Caco-2 (cell line): Measurements from ENCODE around the gene SCRG1. TPM values are rescaled to one million over a fixed set of nuclear protein-coding genes. Genes with fewer than 3 reads are reported as not detected.

ENCODE experiments used
- BruUV-seq: library from RNA; stranded (reverse); fragments of 400-500 nt; replicated peaks from 2 replicates; lab custom pipeline; 2021; lab: Mats Ljungman, UMichigan
- CTCF ChIA-PET: fragments of 300-600 bp; sonication (Branson Sonifier 250); formaldehyde crosslinking; loops from one replicate; lab custom pipeline; 2022; ENCODE audit warnings: antibody characterized with exemption; lab: Charles Lee
- POLR2A ChIA-PET: fragments of 300-600 bp; sonication (Branson Sonifier 250); formaldehyde crosslinking; loops from one replicate; lab custom pipeline; 2022; ENCODE audit warnings: antibody characterized with exemption; lab: Charles Lee
- DNase-seq, 2 experiments: peaks; one replicate each; pipeline versions ENCODE4 v3.0.0 to v3.0.0-alpha.2; 2020 to 2022
- H3K27me3 ChIP-seq: replicated peaks from 2 replicates; pipeline ENCODE4 v1.6.0; 2011; ENCODE audit warnings: low read length; ENCODE audit not compliant: control insufficient read depth, insufficient read depth
- H3K36me3 ChIP-seq: 2 replicates; pipeline ENCODE4 v1.5.1; 2011; ENCODE audit warnings: low read length; ENCODE audit not compliant: control insufficient read depth, insufficient read depth
- H3K4me1 ChIP-seq: fragments of 250-450 bp; sonication (Bioruptor Pico); 2 replicates; pipeline ENCODE4 v1.5.1; 2020; ENCODE audit warnings: mild to moderate bottlenecking
- H3K4me3 ChIP-seq: 2 replicates; pipeline ENCODE4 v1.5.1; 2011; ENCODE audit warnings: low read depth, mild to moderate bottlenecking, control low read depth, low read length
- H3K9me3 ChIP-seq: fragments of 250-450 bp; sonication (Bioruptor Pico); 2 replicates; pipeline ENCODE4 v1.5.1; 2020; ENCODE audit warnings: mild to moderate bottlenecking, moderate library complexity
- H3K27ac Mint-ChIP-seq: one replicate; pipeline ENCODE4 v1.8.0; 2022; ENCODE audit warnings: mixed read lengths; ENCODE audit not compliant: unreplicated experiment
- H3K27me3 Mint-ChIP-seq: one replicate; pipeline ENCODE4 v1.8.0; 2022; ENCODE audit warnings: mixed read lengths; ENCODE audit not compliant: insufficient read depth, unreplicated experiment
- H3K36me3 Mint-ChIP-seq: one replicate; pipeline ENCODE4 v1.8.0; 2022; ENCODE audit warnings: mild to moderate bottlenecking, mixed read lengths; ENCODE audit not compliant: insufficient read depth, unreplicated experiment
- H3K4me1 Mint-ChIP-seq: one replicate; pipeline ENCODE4 v1.8.0; 2022; ENCODE audit warnings: low read depth, mixed read lengths; ENCODE audit not compliant: unreplicated experiment
- H3K4me3 Mint-ChIP-seq: one replicate; pipeline ENCODE4 v1.8.0; 2022; ENCODE audit warnings: mild to moderate bottlenecking, moderate library complexity, mixed read lengths; ENCODE audit not compliant: unreplicated experiment
- H3K9me3 Mint-ChIP-seq: one replicate; pipeline ENCODE4 v1.8.0; 2022; ENCODE audit warnings: mixed read lengths; ENCODE audit not compliant: unreplicated experiment
- intact Hi-C: fragments of 100-400 bp; cut with micrococcal nuclease; formaldehyde crosslinking; loops from one replicate; pipeline ENCODE4 v1.10.0; 2022; ENCODE audit not compliant: unreplicated experiment
- total RNA-seq: library from RNA; stranded (reverse); gene quantifications from 2 replicates; pipeline ENCODE4 v1.2.3, GENCODE V29; 2022
- TF ChIP-seq, protein P1 (sequence below), 2 experiments: fragments of 200-600 bp in 1 of 2; IDR thresholded peaks; 1 replicate in 1 of 2; 2 replicates in 1 of 2; pipeline versions ENCODE4 v1.5.1 to v1.8.0; 2011 to 2022; ENCODE audit warnings: antibody characterized with exemption in 1 of 2, control low read depth in 1 of 2, inconsistent platforms in 1 of 2, low read depth in 1 of 2, low read length in 1 of 2, mild to moderate bottlenecking in 1 of 2, moderate library complexity in 1 of 2; ENCODE audit not compliant: insufficient read depth in 1 of 2, severe bottlenecking in 1 of 2, unreplicated experiment in 1 of 2

Gene SCRG1
- total RNA-seq, 1 experiment from 2014 or later, result not detected

DNA sequence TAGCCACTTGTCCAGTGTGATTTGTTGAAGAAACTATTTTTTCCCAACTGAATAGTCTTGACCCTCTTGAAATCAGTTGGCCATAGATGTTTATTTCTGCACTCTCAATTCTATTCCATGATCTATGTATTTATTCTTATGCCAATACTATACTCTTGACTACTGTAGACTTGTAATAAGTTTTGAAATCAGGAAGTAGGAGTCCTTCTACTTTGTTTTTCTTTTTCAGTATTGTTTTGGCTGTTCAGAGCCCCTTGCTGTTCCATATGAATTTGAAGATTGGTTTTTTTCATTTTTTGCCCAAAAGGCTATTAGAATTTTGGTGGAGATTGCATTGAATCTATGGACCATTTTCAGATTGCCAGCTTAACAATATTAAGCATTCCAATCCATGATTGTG is 17.9 kb downstream of the SCRG1 start:
- CTCF ChIA-PET, result interaction anchor here (0.7 kb wide), 1 partner anchor 445 kb away, joined by 3 read pairs; no protein-coding TSS in a partner anchor
- intact Hi-C loops, result no loop called here
- Mint-ChIP-seq H3K36me3 (no peaks in the 10 kb centered on the region), H3K27me3 (no peaks in the 10 kb centered on the region), H3K9me3 (no peaks in the 10 kb centered on the region), H3K27ac (no peak overlapping the region), H3K4me3 (no peak overlapping the region), H3K4me1 (no peaks in the 10 kb centered on the region)
- POLR2A ChIA-PET, result no interaction called here
- TF ChIP-seq, protein P1, sequence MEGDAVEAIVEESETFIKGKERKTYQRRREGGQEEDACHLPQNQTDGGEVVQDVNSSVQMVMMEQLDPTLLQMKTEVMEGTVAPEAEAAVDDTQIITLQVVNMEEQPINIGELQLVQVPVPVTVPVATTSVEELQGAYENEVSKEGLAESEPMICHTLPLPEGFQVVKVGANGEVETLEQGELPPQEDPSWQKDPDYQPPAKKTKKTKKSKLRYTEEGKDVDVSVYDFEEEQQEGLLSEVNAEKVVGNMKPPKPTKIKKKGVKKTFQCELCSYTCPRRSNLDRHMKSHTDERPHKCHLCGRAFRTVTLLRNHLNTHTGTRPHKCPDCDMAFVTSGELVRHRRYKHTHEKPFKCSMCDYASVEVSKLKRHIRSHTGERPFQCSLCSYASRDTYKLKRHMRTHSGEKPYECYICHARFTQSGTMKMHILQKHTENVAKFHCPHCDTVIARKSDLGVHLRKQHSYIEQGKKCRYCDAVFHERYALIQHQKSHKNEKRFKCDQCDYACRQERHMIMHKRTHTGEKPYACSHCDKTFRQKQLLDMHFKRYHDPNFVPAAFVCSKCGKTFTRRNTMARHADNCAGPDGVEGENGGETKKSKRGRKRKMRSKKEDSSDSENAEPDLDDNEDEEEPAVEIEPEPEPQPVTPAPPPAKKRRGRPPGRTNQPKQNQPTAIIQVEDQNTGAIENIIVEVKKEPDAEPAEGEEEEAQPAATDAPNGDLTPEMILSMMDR (IDR thresholded peaks at IDR 0.05; ENCODE audit: insufficient read depth in 1 of 2, low read depth in 1 of 2, low read length in 1 of 2, severe bottlenecking in 1 of 2, unreplicated experiment in 1 of 2), result no peak
- Histone ChIP-seq H3K4me1 (no peaks in the 10 kb centered on the region), H3K27me3 (no peaks in the 10 kb centered on the region), H3K4me3 (no peak overlapping the region), H3K36me3 (no peaks in the 10 kb centered on the region), H3K9me3 (no peaks in the 10 kb centered on the region)
- BruUV-seq, result no TSS peak
- no peak for DNase-seq

- intact Hi-C loops, result no loop called here
- H3K36me3 Mint-ChIP-seq, result no peaks in the 10 kb centered on the region
- H3K27me3 ChIP-seq, result no peaks in the 10 kb centered on the region
- no peak overlapping the region for H3K4me3 ChIP-seq
- no peaks in the 10 kb centered on the region for H3K4me1 Mint-ChIP-seq
- no peaks in the 10 kb centered on the region for H3K9me3 Mint-ChIP-seq
- DNase-seq, result no peak
- TF ChIP-seq, protein P1 (IDR thresholded peaks at IDR 0.05; ENCODE audit: insufficient read depth in 1 of 2, low read depth in 1 of 2, low read length in 1 of 2, severe bottlenecking in 1 of 2, unreplicated experiment in 1 of 2), result no peak
- ChIA-PET CTCF (no interaction called here), POLR2A (no interaction called here)
- no peaks in the 10 kb centered on the region for H3K9me3 ChIP-seq
- H3K4me1 ChIP-seq, result no peaks in the 10 kb centered on the region
- no TSS peak for BruUV-seq
- H3K36me3 ChIP-seq, result no peaks in the 10 kb centered on the region
- no peak overlapping the region for H3K4me3 Mint-ChIP-seq
- no peak overlapping the region for H3K27ac Mint-ChIP-seq
- H3K27me3 Mint-ChIP-seq, result no peaks in the 10 kb centered on the region
These were observed 19.0 kb downstream of the SCRG1 start for GRCh38 chr4:173379929-173380328.

DNA sequence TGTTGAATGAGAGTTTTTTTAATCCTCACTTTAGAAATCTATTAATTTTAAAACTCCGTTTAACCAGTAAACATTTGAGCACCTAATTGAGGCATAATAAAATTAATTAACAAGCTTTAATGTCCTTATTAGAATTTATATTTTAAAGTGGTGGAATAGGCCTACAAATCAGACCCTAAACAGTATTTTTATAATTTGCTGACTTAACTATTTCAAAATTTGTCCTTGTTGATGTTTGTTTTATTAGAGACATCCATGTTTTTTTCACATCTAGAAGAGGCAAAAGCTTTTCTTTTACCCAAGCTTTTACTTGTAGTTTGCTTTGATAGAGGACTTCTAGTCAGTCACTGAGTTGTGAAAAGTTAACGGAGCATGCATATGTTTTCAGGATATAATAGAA is 24.3 kb downstream of the SCRG1 start:
- Histone ChIP-seq H3K36me3 (no peaks in the 10 kb centered on the region), H3K27me3 (no peaks in the 10 kb centered on the region), H3K9me3 (no peaks in the 10 kb centered on the region), H3K4me3 (no peak overlapping the region), H3K4me1 (0 out of 2 replicates have a peak, but pooled peaks cover 3% of the 10 kb centered on the region)
- POLR2A ChIA-PET, result no interaction called here
- H3K36me3 Mint-ChIP-seq, result peaks cover 9% of the 10 kb centered on the region
- no TSS peak for BruUV-seq
- intact Hi-C loops, result no loop called here
- CTCF ChIA-PET, result no interaction called here
- H3K4me1 Mint-ChIP-seq, result peaks cover 6% of the 10 kb centered on the region
- peaks cover 2% of the 10 kb centered on the region for H3K27me3 Mint-ChIP-seq
- H3K27ac Mint-ChIP-seq, result no peak overlapping the region
- no peaks in the 10 kb centered on the region for H3K9me3 Mint-ChIP-seq
- DNase-seq, result no peak
- H3K4me3 Mint-ChIP-seq, result no peak overlapping the region
- TF ChIP-seq, protein P1 (IDR thresholded peaks at IDR 0.05; ENCODE audit: insufficient read depth in 1 of 2, low read depth in 1 of 2, low read length in 1 of 2, severe bottlenecking in 1 of 2, unreplicated experiment in 1 of 2), result no peak
